Endothelial cell of umbilical vein (primary cell): ENCODE measurements around the gene JPH2. TPM values are rescaled to one million over a fixed set of nuclear protein-coding genes. Genes with fewer than 3 reads are reported as not detected.

Source experiments
- Bru-seq: library from RNA; stranded (reverse); fragments of 400-500 nt; gene quantifications from one replicate; lab custom pipeline; 2021; lab: Mats Ljungman, UMichigan
- BruChase-seq, 2 experiments: library from RNA; stranded (reverse); fragments of 400-500 nt; gene quantifications; one replicate each; lab custom pipeline; 2021; lab: Mats Ljungman, UMichigan
- BruUV-seq: library from RNA; stranded (reverse); fragments of 400-500 nt; replicated peaks from 2 replicates; lab custom pipeline; 2021; lab: Mats Ljungman, UMichigan
- CTCF ChIA-PET: fragments of 300-600, 350-600 bp; sonication (Branson Sonifier 250); formaldehyde crosslinking; loops from one replicate; lab custom pipeline; 2021; ENCODE audit warnings: antibody characterized with exemption, inconsistent platforms; lab: Charles Lee
- POLR2A ChIA-PET: fragments of 300-600, 350-600 bp; sonication (Branson Sonifier 250); formaldehyde crosslinking; loops from one replicate; lab custom pipeline; 2021; ENCODE audit warnings: antibody characterized with exemption, inconsistent platforms; lab: Charles Lee
- DNase-seq: peaks from one replicate; pipeline ENCODE4 v3.0.0-alpha.2; 2011; ENCODE audit warnings: low read depth, low spot score
- FAIRE-seq: peaks from 2 replicates; lab custom pipeline; 2011; peaks lifted over from hg19 to GRCh38; lab: Jason Lieb, UNC
- H2AFZ ChIP-seq: 2 replicates; pipeline ENCODE4 v1.6.0; 2012; ENCODE audit warnings: low read depth, low read length, control low read depth, inconsistent platforms
- H3K27ac ChIP-seq: 2 replicates; pipeline ENCODE4 v1.5.1; 2011; ENCODE audit warnings: low read depth, mild to moderate bottlenecking, control low read depth, low read length, moderate library complexity; ENCODE audit not compliant: insufficient read depth
- H3K27me3 ChIP-seq, 2 experiments: 2 replicates each; pipeline versions ENCODE4 v1.6.0 to v1.6.1; 2011; ENCODE audit warnings: low read length in 2 of 2, mixed read lengths in 1 of 2; ENCODE audit not compliant: control insufficient read depth in 2 of 2, insufficient read depth in 2 of 2
- H3K36me3 ChIP-seq, 2 experiments: 2 replicates in 1 of 2; 3 replicates in 1 of 2; pipeline ENCODE4 v1.5.1; 2011; ENCODE audit warnings: low read length in 2 of 2, mild to moderate bottlenecking in 1 of 2, moderate library complexity in 1 of 2; ENCODE audit not compliant: control insufficient read depth in 2 of 2, insufficient read depth in 2 of 2; ENCODE audit errors: extremely low read depth in 1 of 2
- H3K4me1 ChIP-seq: 3 replicates; pipeline ENCODE4 v1.5.1; 2011; ENCODE audit warnings: mild to moderate bottlenecking, low read length; ENCODE audit not compliant: control insufficient read depth, insufficient read depth; ENCODE audit errors: extremely low read depth
- H3K4me2 ChIP-seq: 2 replicates; pipeline ENCODE4 v1.6.1; 2011; ENCODE audit warnings: low read length, control low read depth, mixed read lengths; ENCODE audit not compliant: insufficient read depth
- H3K4me3 ChIP-seq, 3 experiments: fragments of 200-600 bp in 1 of 3; sonication (generic), shearing (Covaris generic) in 1 of 3; replicated peaks in 1 of 3; 2 replicates each; pipeline ENCODE4 v1.5.1; 2011 to 2016; ENCODE audit warnings: control low read depth in 3 of 3, low read length in 3 of 3, mild to moderate bottlenecking in 2 of 3, inconsistent platforms in 1 of 3, low read depth in 1 of 3, moderate library complexity in 1 of 3; ENCODE audit not compliant: insufficient read depth in 1 of 3
- H3K79me2 ChIP-seq: 2 replicates; pipeline ENCODE4 v1.6.0; 2012; ENCODE audit warnings: low read length, inconsistent platforms; ENCODE audit not compliant: control insufficient read depth, insufficient read depth
- H3K9ac ChIP-seq: replicated peaks from 2 replicates; pipeline ENCODE3; 2011; ENCODE audit warnings: low read length, control low read depth; ENCODE audit not compliant: insufficient read depth; ENCODE audit errors: extremely low read depth
- H3K9me1 ChIP-seq: replicated peaks from 3 replicates; pipeline ENCODE4 v1.6.0; 2011; ENCODE audit warnings: mild to moderate bottlenecking, low read length; ENCODE audit not compliant: control insufficient read depth, insufficient read depth; ENCODE audit errors: extremely low read depth
- H3K9me3 ChIP-seq: replicated peaks from 2 replicates; pipeline ENCODE4 v1.5.1; 2012; ENCODE audit warnings: low read length, inconsistent platforms; ENCODE audit not compliant: control insufficient read depth, insufficient read depth
- H4K20me1 ChIP-seq: replicated peaks from 2 replicates; pipeline ENCODE3; 2011; ENCODE audit warnings: mild to moderate bottlenecking, low read length; ENCODE audit not compliant: control insufficient read depth, insufficient read depth; ENCODE audit errors: extremely low read depth
- EZH2 ChIP-seq: IDR thresholded peaks from 2 replicates; pipeline ENCODE4 v1.6.1; 2012; ENCODE audit warnings: borderline replicate concordance, low read depth, mild to moderate bottlenecking, moderate library complexity, low read length, inconsistent platforms; ENCODE audit not compliant: severe bottlenecking
- FOS ChIP-seq: IDR thresholded peaks from 2 replicates; pipeline ENCODE4 v1.6.1; 2011; ENCODE audit warnings: mild to moderate bottlenecking, low read length, moderate library complexity, borderline replicate concordance; ENCODE audit not compliant: insufficient read depth
- GATA2 ChIP-seq: IDR thresholded peaks from 2 replicates; pipeline ENCODE4 v1.7.0; 2011; ENCODE audit warnings: low read depth, mild to moderate bottlenecking, moderate library complexity, mixed read lengths, low read length; ENCODE audit not compliant: insufficient read length, insufficient read depth
- JUN ChIP-seq: IDR thresholded peaks from 2 replicates; pipeline ENCODE4 v1.6.1; 2011; ENCODE audit warnings: borderline replicate concordance, low read depth; ENCODE audit not compliant: insufficient read length, insufficient read depth
- MYC ChIP-seq: IDR thresholded peaks from one replicate; pipeline ENCODE4 v1.6.1; 2011; ENCODE audit warnings: mild to moderate bottlenecking, low read depth, low read length
- POLR2A ChIP-seq: IDR thresholded peaks from 2 replicates; pipeline ENCODE4 v1.6.1; 2012; ENCODE audit warnings: low read depth, mild to moderate bottlenecking, control low read depth, low read length
- POLR2AphosphoS5 ChIP-seq: IDR thresholded peaks from 2 replicates; pipeline ENCODE4 v1.6.1; 2012; ENCODE audit warnings: low read depth, mild to moderate bottlenecking, control low read depth, low read length, moderate library complexity; ENCODE audit not compliant: insufficient read depth
- dilution Hi-C: fragments of 300-500 bp; cut with MboI; formaldehyde crosslinking; loops from one replicate; pipeline ENCODE4 v1.15.0; 2019; ENCODE audit warnings: low sequenced_read_pairs; ENCODE audit not compliant: extremely low pct_ligation_motif_present
- intact Hi-C: fragments of 100-400 bp; cut with micrococcal nuclease; formaldehyde crosslinking; loops from one replicate; pipeline ENCODE4 v1.10.0; 2022
- long read RNA-seq: library from polyadenylated mRNA; stranded (forward); transcript quantifications from one replicate; pipeline ENCODE4 v2.0.0, GENCODE V29; 2021
- polyA minus RNA-seq, 3 experiments: library from RNA; depleted of rRNA, polyadenylated mRNA; stranded (reverse); fragments of >200 nt; gene quantifications; 1 replicate in 1 of 3; 2 replicates in 2 of 3; pipeline ENCODE4 v1.2.3, GENCODE V29; 2011
- polyA plus RNA-seq, 4 experiments: library from polyadenylated mRNA; depleted of rRNA in 3 of 4; stranded (reverse) in 3 of 4; unstranded in 1 of 4; fragments of >200 nt; gene quantifications; 2 replicates each; pipeline versions ENCODE4 v1.2.1 to v1.2.3, GENCODE V29; 2011 to 2012; ENCODE audit warnings: missing spikeins in 1 of 4
- total RNA-seq: library from RNA; stranded (reverse); gene quantifications from 2 replicates; pipeline ENCODE4 v1.2.3, GENCODE V29; 2021
- TF ChIP-seq, protein P1 (sequence below): IDR thresholded peaks from 2 replicates; pipeline ENCODE4 v1.6.1; 2011; ENCODE audit not compliant: insufficient read depth, insufficient read length
- TF ChIP-seq, protein P2 (sequence below), 2 donors: IDR thresholded peaks; 1 replicate in 1 of 2; 2 replicates in 1 of 2; pipeline ENCODE4 v1.5.1; 2011; ENCODE audit warnings: low read length in 2 of 2, mild to moderate bottlenecking in 2 of 2, moderate library complexity in 2 of 2, control low read depth in 1 of 2, inconsistent platforms in 1 of 2, low read depth in 1 of 2; ENCODE audit not compliant: insufficient read depth in 1 of 2; ENCODE audit errors: extremely low read depth in 1 of 2

The JPH2 gene
- total RNA-seq (not detected in 2 replicates), polyA plus RNA-seq (not detected in 2 replicates), polyA minus RNA-seq (0.15 TPM in 1 of 2 replicates, not detected in the other), Bru-seq, nascent RNA (percentile 5 among the genes with signal in this experiment), BruChase-seq, experiment 1, labeled RNA remaining after a 6-hour chase (percentile 1 among the genes with signal in this experiment), BruChase-seq, experiment 2, labeled RNA remaining after a 2-hour chase (percentile 6 among the genes with signal in this experiment)
- not detected in 2 replicates for polyA plus RNA-seq (2011; cell fraction: cytosol; rRNA removed)
- polyA plus RNA-seq (2011; cell fraction: nucleus; rRNA removed), result 0.06 TPM in 1 of 2 replicates, not detected in the other
- polyA plus RNA-seq (2012), result not detected in 2 replicates
- polyA minus RNA-seq (2011; cell fraction: cytosol; rRNA and poly(A)+ RNA removed), result 4.2 TPM
- polyA minus RNA-seq (2011; cell fraction: nucleus; rRNA and poly(A)+ RNA removed), result not detected in 2 replicates
- long read RNA-seq, result 0 reads

DNA sequence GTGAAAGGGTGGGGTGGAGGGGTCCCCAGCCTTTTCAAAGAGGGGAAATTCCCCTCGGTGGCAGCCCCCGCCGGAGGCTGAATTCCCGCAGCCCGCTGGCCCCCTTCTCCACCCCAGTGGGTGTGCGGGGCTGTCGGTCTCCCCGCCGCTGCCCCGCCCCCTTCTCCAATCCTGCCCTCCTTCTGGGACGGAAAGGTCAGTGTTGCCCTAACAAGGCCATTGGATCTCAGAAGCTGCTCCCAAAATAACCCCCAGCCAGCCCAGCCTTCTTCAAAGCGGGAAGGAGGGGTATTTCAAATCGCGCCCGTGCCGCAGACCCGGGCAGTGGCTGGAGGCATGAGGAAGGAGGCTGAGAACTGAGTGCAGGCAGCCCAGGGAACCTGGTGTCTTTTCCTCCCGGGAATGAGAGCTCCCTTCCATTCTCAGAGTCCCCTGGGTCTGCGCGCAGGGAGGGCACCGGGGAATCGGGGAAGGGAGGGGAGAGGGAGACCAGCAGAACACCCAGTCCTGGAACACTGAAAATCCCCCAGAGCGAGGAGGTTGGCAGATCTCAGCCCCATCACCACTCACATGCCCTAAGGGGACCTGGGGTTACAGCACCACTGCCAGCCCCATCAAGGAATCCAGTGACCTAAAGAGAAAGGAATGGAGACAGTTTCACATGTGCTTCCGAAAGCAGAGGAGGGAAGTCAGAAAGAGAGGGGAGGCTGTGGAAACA, at the start of gene JPH2:
Gene JPH2, minus strand, starts transcription at position 135 of the 718 bp plus-strand sequence. CDS start 483 bp downstream, outside the sequence.
- peak within 1 kb of the TSS; percentile 10 for H3K4me2 ChIP-seq
- peaks cover 3% of the 10 kb centered on the region for H3K4me1 ChIP-seq
- no peaks in the 10 kb centered on the region for H3K36me3 ChIP-seq
- H4K20me1 ChIP-seq, result no peaks in the 10 kb centered on the region
- ChIA-PET POLR2A (no interaction called here), CTCF (interaction anchor here (0.8 to 7.0 kb wide), 6 partner anchors 11 to 738 kb away, joined by 3 to 423 read pairs (median 5); partner anchors contain the start of gene FITM2)
- intact Hi-C loops, result no loop called here
- H2AFZ ChIP-seq, result no peak within 1 kb of the TSS
- dilution Hi-C loops, result no loop called here
- no peak within 1 kb of the TSS for H3K27ac ChIP-seq
- no peaks in the 10 kb centered on the region for H3K9me1 ChIP-seq
- TF ChIP-seq MYC (no peak), EZH2 (peak; percentile 52)
- no peaks in the 10 kb centered on the region for H3K9me3 ChIP-seq
- FAIRE-seq, result no peak
- H3K79me2 ChIP-seq, result no peaks in the 10 kb centered on the region
- no peak within 1 kb of the TSS for H3K4me3 ChIP-seq
- H3K9ac ChIP-seq, result no peak within 1 kb of the TSS
- BruUV-seq, result no TSS peak
- peaks cover 14 to 18% of the 10 kb centered on the region in 2 experiments for H3K27me3 ChIP-seq
- no peak for DNase-seq

DNA sequence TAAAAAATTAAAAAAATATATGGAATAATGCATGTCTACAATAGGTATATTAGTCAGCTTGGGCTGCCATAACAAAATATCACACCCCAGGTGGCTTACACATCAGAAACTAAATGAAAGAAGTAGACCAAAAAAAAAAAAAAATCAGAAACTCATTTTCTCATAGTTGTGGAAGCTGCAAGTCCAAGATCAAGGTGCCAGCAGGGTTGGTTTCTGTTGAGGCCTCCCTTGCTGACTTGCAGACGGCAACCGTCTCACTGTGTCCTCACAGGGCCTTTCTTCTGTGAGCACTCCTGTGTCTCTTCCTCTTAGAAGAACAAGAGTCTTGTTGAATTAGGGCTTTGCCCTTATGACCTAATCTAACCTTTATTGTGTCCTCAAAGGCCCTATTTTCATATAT, 48.7 kb upstream of the JPH2 start:
- TF ChIP-seq, protein P1, sequence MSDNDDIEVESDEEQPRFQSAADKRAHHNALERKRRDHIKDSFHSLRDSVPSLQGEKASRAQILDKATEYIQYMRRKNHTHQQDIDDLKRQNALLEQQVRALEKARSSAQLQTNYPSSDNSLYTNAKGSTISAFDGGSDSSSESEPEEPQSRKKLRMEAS, result no peak
- TF ChIP-seq, protein P2, sequence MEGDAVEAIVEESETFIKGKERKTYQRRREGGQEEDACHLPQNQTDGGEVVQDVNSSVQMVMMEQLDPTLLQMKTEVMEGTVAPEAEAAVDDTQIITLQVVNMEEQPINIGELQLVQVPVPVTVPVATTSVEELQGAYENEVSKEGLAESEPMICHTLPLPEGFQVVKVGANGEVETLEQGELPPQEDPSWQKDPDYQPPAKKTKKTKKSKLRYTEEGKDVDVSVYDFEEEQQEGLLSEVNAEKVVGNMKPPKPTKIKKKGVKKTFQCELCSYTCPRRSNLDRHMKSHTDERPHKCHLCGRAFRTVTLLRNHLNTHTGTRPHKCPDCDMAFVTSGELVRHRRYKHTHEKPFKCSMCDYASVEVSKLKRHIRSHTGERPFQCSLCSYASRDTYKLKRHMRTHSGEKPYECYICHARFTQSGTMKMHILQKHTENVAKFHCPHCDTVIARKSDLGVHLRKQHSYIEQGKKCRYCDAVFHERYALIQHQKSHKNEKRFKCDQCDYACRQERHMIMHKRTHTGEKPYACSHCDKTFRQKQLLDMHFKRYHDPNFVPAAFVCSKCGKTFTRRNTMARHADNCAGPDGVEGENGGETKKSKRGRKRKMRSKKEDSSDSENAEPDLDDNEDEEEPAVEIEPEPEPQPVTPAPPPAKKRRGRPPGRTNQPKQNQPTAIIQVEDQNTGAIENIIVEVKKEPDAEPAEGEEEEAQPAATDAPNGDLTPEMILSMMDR (IDR thresholded peaks at IDR 0.05; ENCODE audit: extremely low read depth in 1 of 2, insufficient read depth in 1 of 2, low read depth in 1 of 2, low read length in 2 of 2), result no peak
- TF ChIP-seq GATA2, result no peak
- TF ChIP-seq JUN, result no peak
- TF ChIP-seq EZH2, result no peak
- no peak for TF ChIP-seq POLR2AphosphoS5
- TF ChIP-seq MYC, result no peak
- no peak for TF ChIP-seq POLR2A
- no peak for TF ChIP-seq FOS
- CTCF ChIA-PET, result interaction anchor here (1.4 to 1.8 kb wide), 2 partner anchors 18 to 75 kb away, joined by 4 to 5 read pairs; partner anchors contain the start of gene FITM2
- H3K79me2 ChIP-seq, result no peaks in the 10 kb centered on the region
- H3K4me2 ChIP-seq, result no peak overlapping the region
- H4K20me1 ChIP-seq, result no peaks in the 10 kb centered on the region
- no peaks in the 10 kb centered on the region for H3K9me1 ChIP-seq
- no peak overlapping the region for H2AFZ ChIP-seq
- dilution Hi-C loops (no loop called here), intact Hi-C loops (no loop called here)
- FAIRE-seq (no peak), DNase-seq (no peak)
- H3K4me3 ChIP-seq, result no peak overlapping the region
- no peak overlapping the region for H3K27ac ChIP-seq
- H3K9ac ChIP-seq, result no peak overlapping the region
- no TSS peak for BruUV-seq
- no peaks in the 10 kb centered on the region for H3K4me1 ChIP-seq
- H3K36me3 ChIP-seq, result no peaks in the 10 kb centered on the region
- no peaks in the 10 kb centered on the region for H3K27me3 ChIP-seq
- no peaks in the 10 kb centered on the region for H3K9me3 ChIP-seq
- POLR2A ChIA-PET, result no interaction called here
